Rectal smooth muscle tissue (tissue), 1 donor: ENCODE results near the gene DIP2C.
"Not testable (repeated sequence)": the region's sequence is repeated elsewhere in the genome, so short reads cannot be mapped to it uniquely, and the experiment has no call there.

Experiments
- H3K27ac ChIP-seq: one replicate; pipeline ENCODE4 v1.7.0; 2013; ENCODE audit warnings: low read depth, low read length, inconsistent platforms
- H3K27me3 ChIP-seq: one replicate; pipeline ENCODE4 v1.7.0; 2013; ENCODE audit warnings: low read length; ENCODE audit not compliant: control insufficient read depth, insufficient read depth
- H3K36me3 ChIP-seq: one replicate; pipeline ENCODE4 v1.7.0; 2013; ENCODE audit warnings: low read length; ENCODE audit not compliant: control insufficient read depth, insufficient read depth
- H3K4me1 ChIP-seq: one replicate; pipeline ENCODE4 v1.7.0; 2013; ENCODE audit warnings: low read length; ENCODE audit not compliant: control insufficient read depth, insufficient read depth
- H3K4me3 ChIP-seq: one replicate; pipeline ENCODE4 v1.7.0; 2013; ENCODE audit warnings: low read length
- H3K9ac ChIP-seq: one replicate; pipeline ENCODE4 v1.7.0; 2013; ENCODE audit warnings: low read length

The DIP2C gene

GRCh38 chr10:397321-398068 is 292.0 kb downstream of the DIP2C start:
- peak overlapping the region; percentile 14 for H3K27ac ChIP-seq

GRCh38 chr10:396535-397220 is 292.8 kb downstream of the DIP2C start:
- Histone ChIP-seq H3K36me3 (peaks cover 4% of the 10 kb centered on the region), H3K9ac (no peak overlapping the region), H3K27me3 (no peaks in the 10 kb centered on the region), H3K4me1 (peaks cover 2% of the 10 kb centered on the region), H3K27ac (peak overlapping the region; percentile 14), H3K4me3 (no peak overlapping the region)

More at GRCh38 chr10:397321-398068, 292.0 kb downstream of the DIP2C start:
- H3K4me1 ChIP-seq: peaks cover 2% of the 10 kb centered on the region
- H3K9ac ChIP-seq: no peak overlapping the region
- no peak overlapping the region for H3K4me3 ChIP-seq
- no peaks in the 10 kb centered on the region for H3K27me3 ChIP-seq
- peaks cover 4% of the 10 kb centered on the region for H3K36me3 ChIP-seq

DNA sequence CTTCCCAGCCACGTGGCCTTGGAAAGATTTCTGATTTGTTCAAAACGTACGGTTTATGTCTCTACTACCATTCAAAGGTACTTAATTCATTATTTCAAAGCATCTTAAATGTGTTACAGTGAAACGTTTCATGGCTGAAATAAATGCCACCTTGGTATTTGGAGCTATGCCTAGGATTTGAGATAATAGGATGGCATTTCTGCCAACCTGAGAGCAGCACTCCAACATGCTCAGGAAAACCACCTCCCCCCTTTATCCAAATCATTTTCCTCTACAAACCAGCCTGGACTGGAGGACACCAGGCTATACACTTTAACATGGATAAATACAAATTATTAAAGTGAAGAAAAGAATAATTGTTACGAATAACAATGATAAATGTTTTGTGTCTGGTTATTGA is 293.4 kb downstream of the DIP2C start:
- Histone ChIP-seq H3K27ac (no peak overlapping the region), H3K4me1 (peaks cover 2% of the 10 kb centered on the region), H3K9ac (no peak overlapping the region)

GRCh38 chr10:395665-396064 is 293.8 kb downstream of the DIP2C start:
- Histone ChIP-seq H3K4me3 (no peak overlapping the region), H3K27ac (peak overlapping the region; percentile 33), H3K27me3 (no peaks in the 10 kb centered on the region), H3K9ac (no peak overlapping the region), H3K36me3 (peaks cover 4% of the 10 kb centered on the region), H3K4me1 (peaks cover 2% of the 10 kb centered on the region)

More for the DNA sequence above, 293.4 kb downstream of the DIP2C start:
- H3K36me3 ChIP-seq: peaks cover 4% of the 10 kb centered on the region
- H3K27me3 ChIP-seq: no peaks in the 10 kb centered on the region
- no peak overlapping the region for H3K4me3 ChIP-seq

DNA sequence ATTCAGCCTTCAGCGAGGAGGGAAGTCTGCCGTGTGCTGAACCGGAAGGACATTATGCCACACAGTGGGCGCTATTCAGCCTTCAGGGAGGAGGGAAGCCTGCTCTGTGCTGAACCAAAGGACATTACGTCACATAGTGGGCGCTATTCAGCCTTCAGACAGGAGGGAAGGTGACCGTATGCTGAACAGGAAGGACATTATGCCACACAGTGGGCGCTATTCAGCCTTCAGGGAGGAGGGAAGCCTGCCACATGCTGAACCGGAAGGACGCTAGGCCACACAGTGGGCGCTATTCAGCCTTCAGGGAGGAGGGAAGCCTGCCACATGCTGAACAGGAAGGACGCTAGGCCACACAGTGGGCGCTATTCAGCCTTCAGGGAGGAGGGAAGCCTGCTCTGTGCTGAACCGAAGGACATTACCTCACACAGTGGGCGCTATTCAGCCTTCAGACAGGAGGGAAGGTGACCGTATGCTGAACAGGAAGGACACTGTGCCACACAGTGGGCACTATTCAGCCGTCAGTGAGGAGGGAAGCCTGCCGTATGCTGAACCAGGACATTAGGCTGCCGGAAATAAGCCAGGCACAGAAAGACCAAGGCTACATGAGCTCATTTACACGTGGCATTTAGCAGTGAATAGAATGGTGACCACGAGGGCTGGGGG is 294.9 kb downstream of the DIP2C start:
- not testable (repeated sequence) for H3K4me1 ChIP-seq, H3K9ac ChIP-seq, H3K36me3 ChIP-seq, H3K27me3 ChIP-seq, H3K4me3 ChIP-seq
- peak overlapping the region; percentile 52 for H3K27ac ChIP-seq

DNA sequence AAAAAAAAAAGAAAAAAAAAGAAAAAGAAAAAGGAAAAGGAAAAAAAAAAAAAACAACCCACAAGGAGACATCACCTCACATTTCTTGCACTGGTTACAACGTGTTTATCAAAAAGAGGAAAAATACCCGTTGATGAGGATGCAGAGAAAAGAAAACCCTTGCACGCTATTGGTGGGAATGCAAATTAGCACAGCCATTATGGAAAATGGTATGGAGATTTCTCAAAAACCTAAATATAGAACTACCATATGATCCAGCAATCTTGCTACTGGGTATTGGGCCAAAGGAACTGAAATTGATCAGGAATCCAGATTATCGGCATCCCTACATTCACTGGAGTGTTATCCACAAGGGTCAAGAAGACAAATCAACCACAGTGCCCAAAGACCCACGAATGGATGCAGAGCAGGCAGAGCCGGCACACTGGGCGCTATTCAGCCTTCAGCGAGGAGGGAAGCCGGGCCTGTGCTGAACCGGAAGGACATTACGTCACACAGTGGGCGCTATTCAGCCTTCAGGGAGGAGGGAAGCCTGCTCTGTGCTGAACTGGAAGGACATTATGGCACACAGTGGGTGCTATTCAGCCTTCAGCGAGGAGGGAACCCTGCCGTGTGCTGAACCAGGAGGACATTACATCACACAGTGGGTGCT is 295.6 kb downstream of the DIP2C start:
- Histone ChIP-seq H3K36me3 (peaks cover 3% of the 10 kb centered on the region), H3K27ac (peak overlapping the region; percentile 52), H3K4me1 (peaks cover 2% of the 10 kb centered on the region), H3K9ac (no peak overlapping the region), H3K4me3 (no peak overlapping the region), H3K27me3 (no peaks in the 10 kb centered on the region)

GRCh38 chr10:393106-393745 is 296.2 kb downstream of the DIP2C start:
- Histone ChIP-seq H3K36me3 (peaks cover 3% of the 10 kb centered on the region), H3K4me3 (no peak overlapping the region), H3K27me3 (no peaks in the 10 kb centered on the region), H3K9ac (no peak overlapping the region), H3K4me1 (peaks cover 2% of the 10 kb centered on the region), H3K27ac (no peak overlapping the region)

DNA sequence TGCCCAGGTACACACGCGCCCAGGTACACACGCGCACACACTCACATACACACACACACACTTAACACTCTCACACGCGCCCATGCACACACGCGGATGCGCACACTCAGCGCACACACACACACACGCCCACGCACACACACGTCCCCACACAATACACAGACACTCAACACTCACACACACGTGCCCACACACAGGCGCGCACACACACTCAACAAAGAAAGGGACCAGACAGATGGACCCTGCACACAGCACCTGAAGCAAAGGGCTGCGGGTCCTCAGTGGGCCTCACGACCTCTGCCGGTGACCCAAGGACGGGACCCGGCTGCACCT is 296.8 kb downstream of the DIP2C start:
- Histone ChIP-seq H3K36me3 (peaks cover 3% of the 10 kb centered on the region), H3K27me3 (no peaks in the 10 kb centered on the region), H3K4me1 (peaks cover 2% of the 10 kb centered on the region), H3K9ac (no peak overlapping the region), H3K4me3 (no peak overlapping the region), H3K27ac (no peak overlapping the region)

DNA sequence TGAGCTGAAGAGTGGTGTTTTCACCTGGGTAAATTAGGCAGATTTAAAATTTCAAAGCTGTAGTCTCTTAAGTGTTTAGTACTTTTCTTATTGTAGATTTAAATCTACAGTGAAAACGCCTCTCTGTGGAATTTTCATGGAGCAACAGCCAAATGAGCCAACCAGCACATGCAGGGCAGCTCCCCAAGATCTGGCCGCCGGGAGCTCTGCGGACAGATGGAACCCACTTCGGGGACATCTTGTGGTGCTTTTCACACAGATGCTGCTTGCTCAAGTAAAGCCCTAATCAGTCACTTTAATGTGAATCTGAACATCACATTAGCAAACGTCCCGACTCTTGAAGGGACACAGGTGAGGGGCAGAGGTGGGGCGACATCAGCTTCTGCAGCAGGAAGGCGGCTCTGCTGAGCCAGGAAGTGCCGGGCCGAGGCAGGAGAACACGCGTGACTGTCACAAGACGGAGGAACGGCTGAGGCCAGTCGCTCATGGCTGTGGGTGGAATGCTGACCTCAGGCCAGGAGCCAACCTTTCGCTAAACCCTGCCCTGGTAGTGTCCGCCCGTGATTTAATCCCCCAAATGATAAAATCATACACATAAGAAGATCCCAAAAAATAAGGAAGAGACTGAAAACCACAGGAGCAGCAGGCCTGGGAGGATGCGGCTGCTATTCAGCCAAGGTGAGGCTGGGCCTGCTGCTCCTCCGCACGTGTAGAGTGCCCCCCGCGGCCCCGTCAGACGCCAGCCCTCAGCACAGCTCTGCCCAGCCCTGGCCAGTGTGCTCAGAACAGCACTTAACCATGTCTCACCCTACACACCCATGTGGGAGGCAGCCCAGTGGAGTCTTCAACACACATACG is 297.4 kb downstream of the DIP2C start:
- H3K36me3 ChIP-seq: peaks cover 4% of the 10 kb centered on the region
- no peaks in the 10 kb centered on the region for H3K27me3 ChIP-seq
- H3K9ac ChIP-seq: no peak overlapping the region
- no peak overlapping the region for H3K4me3 ChIP-seq
- no peak overlapping the region for H3K27ac ChIP-seq
- H3K4me1 ChIP-seq: peaks cover 2% of the 10 kb centered on the region

DNA sequence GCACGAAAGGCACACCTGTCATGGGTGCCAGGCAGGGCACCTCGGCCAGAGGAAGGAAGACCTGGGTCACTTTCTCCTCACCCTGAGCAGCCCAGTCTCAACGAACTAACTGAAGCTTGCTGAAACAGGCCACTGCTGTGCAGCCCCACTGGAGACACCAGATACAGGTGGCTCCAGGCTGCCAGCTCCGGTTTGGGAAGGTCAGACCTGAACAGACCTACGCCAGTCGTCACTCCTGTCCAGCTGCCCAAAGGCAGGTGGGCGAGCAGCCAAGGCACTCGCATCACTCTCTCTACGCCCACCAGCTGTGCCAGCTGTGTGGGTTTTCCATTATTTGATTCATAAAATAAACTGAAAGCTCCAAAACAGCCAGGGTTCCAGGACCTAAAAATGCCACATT is 298.2 kb downstream of the DIP2C start:
- no peak overlapping the region for H3K4me3 ChIP-seq
- H3K4me1 ChIP-seq: no peaks in the 10 kb centered on the region
- H3K9ac ChIP-seq: no peak overlapping the region
- H3K36me3 ChIP-seq: peaks cover 5% of the 10 kb centered on the region
- no peaks in the 10 kb centered on the region for H3K27me3 ChIP-seq
- H3K27ac ChIP-seq: no peak overlapping the region

DNA sequence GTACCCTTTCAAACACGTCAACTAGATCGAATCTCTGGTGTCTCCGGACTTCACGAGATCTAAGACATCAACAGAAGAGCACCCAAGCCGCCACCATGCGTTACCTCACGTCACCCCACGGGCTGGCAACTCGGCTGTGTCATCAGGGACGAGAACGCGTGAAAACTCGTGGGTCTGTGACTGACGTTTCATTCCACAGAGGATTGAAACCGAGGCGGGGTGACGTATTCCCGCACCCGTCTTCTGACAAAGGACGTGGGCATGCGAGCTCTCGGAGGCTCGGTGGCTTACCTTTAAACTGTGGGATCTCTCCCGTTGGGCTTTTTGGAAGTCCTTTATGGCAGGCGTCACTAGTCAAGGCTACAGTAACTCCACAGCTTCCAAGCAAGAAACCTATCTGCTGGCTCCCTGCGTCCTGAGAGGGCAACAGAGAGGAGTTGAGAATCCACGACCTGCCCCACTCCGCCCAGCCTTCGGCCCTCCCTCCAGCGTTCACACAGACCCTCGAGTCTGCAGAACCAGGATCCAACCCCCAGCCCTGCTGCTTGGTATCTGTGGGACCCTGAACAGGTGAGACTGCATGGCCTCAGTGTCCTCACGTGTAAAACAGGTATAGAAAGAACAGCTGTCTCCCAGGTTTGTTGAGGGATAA is 298.9 kb downstream of the DIP2C start:
- Histone ChIP-seq H3K27me3 (no peaks in the 10 kb centered on the region), H3K27ac (no peak overlapping the region), H3K4me3 (no peak overlapping the region), H3K36me3 (peaks cover 5% of the 10 kb centered on the region), H3K4me1 (no peaks in the 10 kb centered on the region), H3K9ac (no peak overlapping the region)
